Measurements from ENCODE around the gene RNF20.

GRCh38 chr9:101509572-101509971 is 24.1 kb upstream of the RNF20 start:
- TF ChIP-seq, protein P1, sequence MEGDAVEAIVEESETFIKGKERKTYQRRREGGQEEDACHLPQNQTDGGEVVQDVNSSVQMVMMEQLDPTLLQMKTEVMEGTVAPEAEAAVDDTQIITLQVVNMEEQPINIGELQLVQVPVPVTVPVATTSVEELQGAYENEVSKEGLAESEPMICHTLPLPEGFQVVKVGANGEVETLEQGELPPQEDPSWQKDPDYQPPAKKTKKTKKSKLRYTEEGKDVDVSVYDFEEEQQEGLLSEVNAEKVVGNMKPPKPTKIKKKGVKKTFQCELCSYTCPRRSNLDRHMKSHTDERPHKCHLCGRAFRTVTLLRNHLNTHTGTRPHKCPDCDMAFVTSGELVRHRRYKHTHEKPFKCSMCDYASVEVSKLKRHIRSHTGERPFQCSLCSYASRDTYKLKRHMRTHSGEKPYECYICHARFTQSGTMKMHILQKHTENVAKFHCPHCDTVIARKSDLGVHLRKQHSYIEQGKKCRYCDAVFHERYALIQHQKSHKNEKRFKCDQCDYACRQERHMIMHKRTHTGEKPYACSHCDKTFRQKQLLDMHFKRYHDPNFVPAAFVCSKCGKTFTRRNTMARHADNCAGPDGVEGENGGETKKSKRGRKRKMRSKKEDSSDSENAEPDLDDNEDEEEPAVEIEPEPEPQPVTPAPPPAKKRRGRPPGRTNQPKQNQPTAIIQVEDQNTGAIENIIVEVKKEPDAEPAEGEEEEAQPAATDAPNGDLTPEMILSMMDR (IDR thresholded peaks at IDR 0.05), result no peak
- no peak for TF ChIP-seq POLR2AphosphoS5 (IDR thresholded peaks at IDR 0.05)
- no peak for TF ChIP-seq POLR2A (IDR thresholded peaks at IDR 0.05)
